Astrocyte (in vitro differentiated cells and primary cell): ENCODE data around the gene MYO16. TPM values are rescaled to one million over a fixed set of nuclear protein-coding genes. Genes with fewer than 3 reads are reported as not detected.

Source experiments
- DNase-seq: peaks from one replicate; pipeline ENCODE4 v3.0.0-alpha.2; 2010; ENCODE audit warnings: low read depth
- FAIRE-seq: peaks from 2 replicates; lab custom pipeline; 2011; peaks lifted over from hg19 to GRCh38; lab: Jason Lieb, UNC
- H2AFZ ChIP-seq: 2 replicates; pipeline ENCODE4 v1.6.0; 2012; ENCODE audit warnings: low read depth, low read length, inconsistent platforms
- H3K27ac ChIP-seq: 2 replicates; pipeline ENCODE4 v1.5.1; 2011; ENCODE audit warnings: low read depth, low read length, inconsistent platforms
- H3K27me3 ChIP-seq: 2 replicates; pipeline ENCODE4 v1.6.0; 2011; ENCODE audit warnings: low read length, inconsistent platforms; ENCODE audit not compliant: insufficient read depth
- H3K36me3 ChIP-seq: 2 replicates; pipeline ENCODE4 v1.5.1; 2011; ENCODE audit warnings: low read length, inconsistent platforms; ENCODE audit not compliant: insufficient read depth
- H3K4me1 ChIP-seq: 2 replicates; pipeline ENCODE4 v1.5.1; 2011; ENCODE audit warnings: low read length, inconsistent platforms; ENCODE audit not compliant: insufficient read depth
- H3K4me2 ChIP-seq: 2 replicates; pipeline ENCODE4 v1.6.0; 2012; ENCODE audit warnings: low read length, inconsistent platforms
- H3K4me3 ChIP-seq: 2 replicates; pipeline ENCODE4 v1.5.1; 2011; ENCODE audit warnings: low read depth, mild to moderate bottlenecking, low read length, inconsistent platforms; ENCODE audit not compliant: insufficient read depth
- H3K79me2 ChIP-seq: 2 replicates; pipeline ENCODE4 v1.6.0; 2012; ENCODE audit warnings: mild to moderate bottlenecking, low read length, inconsistent platforms; ENCODE audit not compliant: insufficient read depth
- H3K9ac ChIP-seq: 2 replicates; pipeline ENCODE4 v1.6.0; 2012; ENCODE audit warnings: mild to moderate bottlenecking, low read length, inconsistent platforms
- H3K9me3 ChIP-seq: 2 replicates; pipeline ENCODE4 v1.5.1; 2012; ENCODE audit warnings: low read depth, mild to moderate bottlenecking, low read length, inconsistent platforms; ENCODE audit not compliant: insufficient read depth
- H4K20me1 ChIP-seq: 2 replicates; pipeline ENCODE4 v1.6.0; 2012; ENCODE audit warnings: low read length, inconsistent platforms; ENCODE audit not compliant: insufficient read depth
- H3K27ac Mint-ChIP-seq: one replicate; pipeline ENCODE4 v1.8.0; 2021; ENCODE audit warnings: mild to moderate bottlenecking, mixed read lengths; ENCODE audit not compliant: unreplicated experiment
- H3K27me3 Mint-ChIP-seq: one replicate; pipeline ENCODE4 v1.8.0; 2021; ENCODE audit warnings: low read depth, mixed read lengths; ENCODE audit not compliant: unreplicated experiment
- H3K36me3 Mint-ChIP-seq: one replicate; pipeline ENCODE4 v1.8.0; 2021; ENCODE audit warnings: low read depth, mixed read lengths; ENCODE audit not compliant: unreplicated experiment
- H3K4me1 Mint-ChIP-seq: one replicate; pipeline ENCODE4 v1.8.0; 2021; ENCODE audit warnings: low read depth, mixed read lengths; ENCODE audit not compliant: unreplicated experiment
- H3K4me3 Mint-ChIP-seq: one replicate; pipeline ENCODE4 v1.8.0; 2021; ENCODE audit warnings: mild to moderate bottlenecking, moderate library complexity, mixed read lengths; ENCODE audit not compliant: unreplicated experiment
- H3K9me3 Mint-ChIP-seq: one replicate; pipeline ENCODE4 v1.8.0; 2021; ENCODE audit warnings: mild to moderate bottlenecking, mixed read lengths; ENCODE audit not compliant: unreplicated experiment
- EZH2 ChIP-seq: IDR thresholded peaks from 2 replicates; pipeline ENCODE4 v1.6.1; 2012; ENCODE audit warnings: mild to moderate bottlenecking, low read length, inconsistent platforms; ENCODE audit not compliant: insufficient read depth
- total RNA-seq: library from RNA; stranded (reverse); gene quantifications from 2 replicates; pipeline ENCODE4 v1.2.1, GENCODE V29; 2021
- TF ChIP-seq, protein P1 (sequence below): IDR thresholded peaks from 2 replicates; pipeline ENCODE4 v1.5.1; 2011; ENCODE audit warnings: low read depth, mild to moderate bottlenecking, inconsistent platforms, low read length, moderate library complexity; ENCODE audit not compliant: insufficient read depth

MYO16 gene
- total RNA-seq, 1 donor from 2014 or later: 0.14 TPM

GRCh38 chr13:108878732-108879131 is 249.3 kb downstream of the MYO16 start:
- no peak overlapping the region for H3K27ac ChIP-seq
- H3K4me1 Mint-ChIP-seq: no peaks in the 10 kb centered on the region
- H3K27me3 Mint-ChIP-seq: no peaks in the 10 kb centered on the region
- no peak overlapping the region for H3K9ac ChIP-seq
- no peaks in the 10 kb centered on the region for H3K9me3 ChIP-seq
- no peaks in the 10 kb centered on the region for H3K36me3 ChIP-seq
- H3K36me3 Mint-ChIP-seq: no peaks in the 10 kb centered on the region
- no peaks in the 10 kb centered on the region for H3K27me3 ChIP-seq
- no peak for TF ChIP-seq EZH2
- TF ChIP-seq, protein P1, sequence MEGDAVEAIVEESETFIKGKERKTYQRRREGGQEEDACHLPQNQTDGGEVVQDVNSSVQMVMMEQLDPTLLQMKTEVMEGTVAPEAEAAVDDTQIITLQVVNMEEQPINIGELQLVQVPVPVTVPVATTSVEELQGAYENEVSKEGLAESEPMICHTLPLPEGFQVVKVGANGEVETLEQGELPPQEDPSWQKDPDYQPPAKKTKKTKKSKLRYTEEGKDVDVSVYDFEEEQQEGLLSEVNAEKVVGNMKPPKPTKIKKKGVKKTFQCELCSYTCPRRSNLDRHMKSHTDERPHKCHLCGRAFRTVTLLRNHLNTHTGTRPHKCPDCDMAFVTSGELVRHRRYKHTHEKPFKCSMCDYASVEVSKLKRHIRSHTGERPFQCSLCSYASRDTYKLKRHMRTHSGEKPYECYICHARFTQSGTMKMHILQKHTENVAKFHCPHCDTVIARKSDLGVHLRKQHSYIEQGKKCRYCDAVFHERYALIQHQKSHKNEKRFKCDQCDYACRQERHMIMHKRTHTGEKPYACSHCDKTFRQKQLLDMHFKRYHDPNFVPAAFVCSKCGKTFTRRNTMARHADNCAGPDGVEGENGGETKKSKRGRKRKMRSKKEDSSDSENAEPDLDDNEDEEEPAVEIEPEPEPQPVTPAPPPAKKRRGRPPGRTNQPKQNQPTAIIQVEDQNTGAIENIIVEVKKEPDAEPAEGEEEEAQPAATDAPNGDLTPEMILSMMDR: no peak
- FAIRE-seq: no peak
- no peak for DNase-seq
- H3K4me1 ChIP-seq: no peaks in the 10 kb centered on the region
- H3K27ac Mint-ChIP-seq: no peak overlapping the region
- no peak overlapping the region for H2AFZ ChIP-seq
- H3K4me3 Mint-ChIP-seq: no peak overlapping the region
- no peaks in the 10 kb centered on the region for H3K79me2 ChIP-seq
- no peak overlapping the region for H3K4me3 ChIP-seq
- peaks cover 4% of the 10 kb centered on the region for H3K9me3 Mint-ChIP-seq
- H3K4me2 ChIP-seq: no peak overlapping the region
- H4K20me1 ChIP-seq: no peaks in the 10 kb centered on the region

GRCh38 chr13:108889324-108889984 is 260.0 kb downstream of the MYO16 start:
- Mint-ChIP-seq H3K36me3 (no peaks in the 10 kb centered on the region), H3K27me3 (peaks cover 3% of the 10 kb centered on the region), H3K9me3 (peaks cover 1% of the 10 kb centered on the region), H3K4me3 (no peak overlapping the region), H3K27ac (no peak overlapping the region), H3K4me1 (no peaks in the 10 kb centered on the region)
- DNase-seq (no peak), FAIRE-seq (no peak)
- no peak for TF ChIP-seq EZH2
- TF ChIP-seq, protein P1: no peak
- no peaks in the 10 kb centered on the region for H3K9me3 ChIP-seq
- no peaks in the 10 kb centered on the region for H3K4me1 ChIP-seq
- H3K27ac ChIP-seq: no peak overlapping the region
- H3K79me2 ChIP-seq: no peaks in the 10 kb centered on the region
- no peaks in the 10 kb centered on the region for H3K27me3 ChIP-seq
- H3K9ac ChIP-seq: no peak overlapping the region
- H3K36me3 ChIP-seq: no peaks in the 10 kb centered on the region
- no peak overlapping the region for H3K4me3 ChIP-seq
- H3K4me2 ChIP-seq: no peak overlapping the region
- no peaks in the 10 kb centered on the region for H4K20me1 ChIP-seq
- H2AFZ ChIP-seq: no peak overlapping the region

- Histone ChIP-seq H3K4me2 (no peak overlapping the region), H3K79me2 (no peaks in the 10 kb centered on the region), H3K9ac (no peak overlapping the region), H3K27ac (no peak overlapping the region), H3K4me1 (peaks cover 3% of the 10 kb centered on the region), H3K36me3 (no peaks in the 10 kb centered on the region), H3K4me3 (no peak overlapping the region), H3K27me3 (no peaks in the 10 kb centered on the region), H4K20me1 (no peaks in the 10 kb centered on the region), H3K9me3 (no peaks in the 10 kb centered on the region), H2AFZ (no peak overlapping the region)
- Mint-ChIP-seq H3K4me3 (no peak overlapping the region), H3K36me3 (no peaks in the 10 kb centered on the region), H3K27me3 (peaks cover 3% of the 10 kb centered on the region), H3K27ac (no peak overlapping the region), H3K9me3 (no peaks in the 10 kb centered on the region), H3K4me1 (no peaks in the 10 kb centered on the region)
- FAIRE-seq: no peak
- peak; percentile 18 for DNase-seq
- TF ChIP-seq, protein P1: peak; percentile 60
- TF ChIP-seq EZH2: no peak
Observed at GRCh38 chr13:108895220-108895704, 265.9 kb downstream of the MYO16 start.
